ENCODE data around the gene MAN1C1. TPM values are rescaled to one million over a fixed set of nuclear protein-coding genes. Genes with fewer than 3 reads are reported as not detected.

The MAN1C1 gene
- polyA plus RNA-seq, 3 donors = 3.1 to 18.2 (median 12.4) TPM

DNA sequence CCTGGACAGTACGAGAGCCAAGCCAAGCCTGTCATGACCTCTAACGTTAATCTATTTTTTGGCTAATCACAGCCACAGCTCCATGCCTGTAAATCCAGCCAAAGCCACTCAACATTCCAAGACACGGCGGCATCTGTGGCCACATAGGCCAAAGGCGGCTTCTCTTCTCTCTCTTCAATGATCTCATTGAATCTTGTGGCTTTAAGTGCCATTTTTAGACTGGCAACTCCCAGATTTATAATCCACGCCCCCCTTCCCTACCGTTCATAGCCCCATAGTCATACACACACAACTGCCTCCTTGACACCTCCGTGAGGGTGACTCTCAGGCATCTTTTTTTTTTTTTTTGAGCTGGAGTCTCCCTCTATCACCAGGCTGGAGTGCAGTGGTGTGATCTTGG, 177.7 kb downstream of the MAN1C1 start:
- WGBS, 3 donors = 55 to 69% (median 67%) methylated on average over 8 of the region's 8 CpGs
- H3K27ac ChIP-seq (ENCODE audit: low read depth, low read length) = no peak overlapping the region

DNA sequence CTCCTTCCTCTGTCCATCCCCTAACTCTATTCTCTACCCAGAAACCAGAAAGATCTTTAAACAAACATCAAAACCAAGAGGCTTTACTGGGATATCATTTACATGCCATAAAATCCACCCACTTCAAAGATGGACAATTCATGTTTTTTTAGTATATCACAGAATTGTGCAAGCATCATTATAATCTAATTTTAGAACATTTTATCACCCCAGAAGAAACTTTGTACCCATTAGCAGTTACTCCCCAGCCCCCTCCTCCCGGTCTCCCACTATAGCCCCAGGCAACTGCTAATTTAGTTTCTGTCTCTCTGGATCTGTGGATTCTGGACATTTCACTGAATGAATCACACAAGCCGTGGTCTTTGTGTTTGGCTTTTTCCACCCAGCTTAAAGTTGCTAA, 178.6 kb downstream of the MAN1C1 start:
- 86 to 89% (median 88%) methylated on average over 2 of the region's 2 CpGs for WGBS, 3 donors
- H3K27ac ChIP-seq (ENCODE audit: low read depth, low read length) = no peak overlapping the region

GRCh38 chr1:25795946-25796810, 179.6 kb downstream of the MAN1C1 start:
- H3K27ac ChIP-seq (ENCODE audit: low read depth, low read length) = no peak overlapping the region
- WGBS, 3 donors = 61 to 75% (median 71%) methylated on average over 22 of the region's 22 CpGs

DNA sequence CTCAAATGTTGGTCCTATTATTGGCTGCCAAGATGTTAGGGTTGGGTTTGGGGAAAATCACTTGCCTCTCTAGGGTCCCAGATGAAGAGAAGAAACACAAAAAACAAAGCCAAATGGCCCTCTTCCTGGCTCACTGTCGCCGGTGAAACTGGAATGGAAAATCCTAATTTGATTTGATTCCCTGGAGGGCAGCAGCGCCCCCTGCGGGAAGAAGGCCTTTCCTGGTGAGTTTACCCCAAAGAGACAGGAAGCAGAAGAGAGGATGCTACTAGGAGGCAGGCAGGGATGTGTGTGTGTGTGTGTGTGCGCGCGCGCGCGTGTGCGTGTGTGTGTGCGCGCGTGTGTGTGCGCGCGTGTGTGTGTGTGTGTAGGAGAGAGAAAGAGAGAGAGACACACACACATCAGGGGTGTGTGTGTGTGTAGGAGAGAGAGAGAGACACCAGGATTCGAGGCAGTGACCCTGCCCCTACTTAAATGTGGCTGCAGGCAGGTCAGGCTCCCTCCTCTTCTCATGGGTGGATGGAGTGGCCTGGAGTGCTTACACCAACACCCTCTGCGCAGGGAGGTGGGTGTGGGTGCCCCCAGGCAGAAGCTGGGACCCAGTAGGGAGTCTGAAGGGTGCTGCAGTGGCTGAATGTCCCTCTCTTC, 180.3 kb downstream of the MAN1C1 start:
- H3K27ac ChIP-seq (ENCODE audit: low read depth, low read length) = no peak overlapping the region
- 7 to 13% (median 11%) methylated on average over 6 to 19 of the region's 19 CpGs for WGBS, 3 donors

GRCh38 chr1:25797939-25798338, 181.3 kb downstream of the MAN1C1 start:
- 55 to 86% (median 86%) methylated on average over 8 of the region's 8 CpGs for WGBS, 3 donors
- no peak overlapping the region for H3K27ac ChIP-seq (ENCODE audit: low read depth, low read length)

DNA sequence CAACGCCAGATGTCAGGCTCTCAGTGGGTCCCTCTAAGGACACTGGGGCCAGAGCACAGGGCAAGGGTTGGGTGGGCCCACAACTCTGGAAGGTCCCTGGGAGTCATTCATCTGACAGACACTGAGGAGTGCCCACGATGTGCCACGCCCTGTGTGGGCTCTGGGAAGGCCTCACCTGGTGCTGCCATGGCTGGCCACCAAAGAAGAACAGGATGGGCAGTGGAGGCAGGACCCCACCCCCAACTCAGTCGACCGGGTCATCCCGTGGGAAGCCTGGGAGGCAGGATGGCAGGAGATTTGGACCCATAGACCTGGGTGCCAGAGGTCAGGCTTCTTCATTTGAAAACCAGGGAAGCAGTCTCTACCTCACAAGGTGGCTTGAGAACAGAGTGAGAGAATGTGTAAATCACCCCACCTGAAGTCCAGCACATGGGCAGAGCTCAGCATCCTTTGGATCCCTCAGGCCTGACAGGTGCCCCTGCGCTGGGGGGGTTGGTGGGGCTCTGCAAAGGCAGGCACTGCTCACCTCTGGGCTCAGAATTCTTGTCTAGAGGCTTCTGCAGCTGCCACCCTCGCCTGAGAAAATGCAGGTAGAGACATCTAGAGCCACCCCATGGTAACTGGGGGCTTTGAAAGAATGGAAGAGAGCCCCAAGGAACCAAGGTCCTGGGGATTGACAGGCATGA, 182.2 kb downstream of the MAN1C1 start:
- no peak overlapping the region for H3K27ac ChIP-seq (ENCODE audit: low read depth, low read length)
- 77 to 83% (median 81%) methylated on average over 8 of the region's 8 CpGs for WGBS, 3 donors

DNA sequence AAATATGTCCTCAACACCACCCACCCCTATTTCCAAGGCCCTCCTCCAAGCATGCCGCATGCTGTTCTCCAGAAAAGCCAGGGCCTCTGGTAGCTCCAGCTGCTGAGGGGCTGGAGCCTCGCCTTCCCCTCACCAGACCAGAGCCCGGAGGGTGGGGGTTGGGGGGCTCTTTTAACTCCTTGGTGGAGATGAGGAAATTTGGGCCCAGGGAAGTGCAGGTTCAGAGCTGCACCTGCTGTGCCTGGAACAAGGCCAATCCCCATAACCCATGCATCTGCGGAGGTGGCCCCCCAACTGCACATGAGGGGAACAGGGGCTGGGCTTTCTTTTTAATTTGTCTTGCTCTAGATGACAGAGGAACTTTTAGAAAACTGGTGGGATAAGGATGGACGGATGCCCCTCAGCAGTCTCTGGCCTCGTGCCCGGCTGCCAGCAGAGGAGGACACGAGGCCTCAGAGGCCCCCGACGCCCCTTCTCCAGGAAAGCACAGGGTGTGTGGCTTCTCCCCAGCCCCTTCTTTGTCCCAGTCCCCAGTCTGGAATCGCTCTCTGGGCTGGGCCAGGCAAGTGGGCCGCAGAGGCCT, 182.9 kb downstream of the MAN1C1 start:
- peak overlapping the region; percentile 60 for H3K27ac ChIP-seq (ENCODE audit: low read depth, low read length)
- 27 to 39% (median 27%) methylated on average over 12 of the region's 12 CpGs for WGBS, 3 donors

DNA sequence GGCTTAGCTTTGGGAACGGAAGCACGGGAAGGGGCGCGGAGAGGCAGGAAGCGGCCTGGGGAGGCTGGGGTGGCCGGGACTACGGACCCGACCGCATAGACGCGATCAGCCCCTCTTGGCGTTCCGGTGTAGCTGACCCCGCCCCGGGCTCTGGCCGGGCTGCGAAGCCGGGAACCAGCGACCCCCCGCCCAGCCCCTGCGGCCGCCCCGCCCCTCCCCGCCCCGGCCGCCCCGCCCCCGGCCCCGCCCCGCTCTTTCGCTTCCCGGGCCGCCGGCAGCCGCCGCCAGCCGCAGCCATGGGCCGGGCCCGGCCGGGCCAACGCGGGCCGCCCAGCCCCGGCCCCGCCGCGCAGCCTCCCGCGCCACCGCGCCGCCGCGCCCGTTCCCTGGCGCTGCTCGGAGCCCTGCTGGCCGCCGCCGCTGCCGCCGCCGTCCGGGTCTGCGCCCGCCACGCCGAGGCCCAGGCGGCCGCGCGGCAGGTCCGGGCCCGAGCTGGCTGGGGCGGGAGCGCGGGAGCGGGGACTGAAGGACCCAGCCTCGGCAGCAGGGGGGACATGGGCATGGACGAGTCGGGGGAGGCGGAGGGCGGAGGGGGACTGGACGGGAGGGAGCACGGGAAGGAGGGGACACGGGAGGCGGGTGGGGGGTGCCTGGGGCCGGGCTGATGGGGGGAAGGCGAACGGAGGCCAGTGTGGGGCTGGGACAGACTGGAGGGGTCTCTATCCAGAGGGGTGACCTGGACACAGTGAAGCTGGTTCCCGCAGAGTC, 183.5 kb downstream of the MAN1C1 start, which contains the start of gene SELENON:
Gene SELENON, plus strand, starts transcription at position 259 of the 768 bp plus-strand sequence. Its CDS starts 38 bp downstream, at position 297.
- 0 to 1% (median 1%) methylated on average over 26 to 90 of the region's 91 CpGs for WGBS, 3 donors
- peak within 1 kb of the TSS; percentile 60 for H3K27ac ChIP-seq (ENCODE audit: low read depth, low read length)

DNA sequence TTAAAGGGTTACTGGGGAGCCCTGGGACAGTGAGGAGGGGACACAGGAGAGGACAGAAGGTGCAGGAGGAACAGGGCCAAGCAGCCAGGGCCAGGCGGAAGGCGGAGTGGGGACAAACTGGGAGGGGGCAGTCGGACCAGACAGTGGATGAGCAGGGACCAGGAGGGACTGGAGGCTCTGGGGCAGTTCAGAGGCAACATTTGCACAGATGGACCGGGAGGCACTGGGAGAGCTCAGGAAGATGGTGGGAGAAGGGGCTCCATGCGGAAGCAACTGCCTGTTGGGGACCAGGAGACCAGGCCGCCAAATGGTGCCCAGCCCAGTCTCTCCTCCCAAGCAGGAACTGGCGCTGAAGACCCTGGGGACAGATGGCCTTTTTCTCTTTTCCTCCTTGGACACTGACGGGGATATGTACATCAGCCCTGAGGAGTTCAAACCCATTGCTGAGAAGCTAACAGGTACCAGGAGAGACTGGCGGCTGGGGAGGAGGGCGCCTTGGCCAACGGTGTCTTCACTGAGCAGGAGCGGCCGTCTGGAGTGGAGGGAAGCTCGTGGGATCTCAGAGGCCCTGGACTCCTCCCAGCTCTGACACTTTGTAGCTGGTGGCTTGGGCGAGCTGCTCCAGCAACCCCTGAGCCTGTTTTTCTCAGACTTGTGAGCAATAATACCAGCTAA, 184.2 kb downstream of the MAN1C1 start:
- peak overlapping the region; percentile 26 for H3K27ac ChIP-seq (ENCODE audit: low read depth, low read length)
- WGBS, 3 donors = 54 to 56% (median 54%) methylated on average over 14 to 15 of the region's 15 CpGs

DNA sequence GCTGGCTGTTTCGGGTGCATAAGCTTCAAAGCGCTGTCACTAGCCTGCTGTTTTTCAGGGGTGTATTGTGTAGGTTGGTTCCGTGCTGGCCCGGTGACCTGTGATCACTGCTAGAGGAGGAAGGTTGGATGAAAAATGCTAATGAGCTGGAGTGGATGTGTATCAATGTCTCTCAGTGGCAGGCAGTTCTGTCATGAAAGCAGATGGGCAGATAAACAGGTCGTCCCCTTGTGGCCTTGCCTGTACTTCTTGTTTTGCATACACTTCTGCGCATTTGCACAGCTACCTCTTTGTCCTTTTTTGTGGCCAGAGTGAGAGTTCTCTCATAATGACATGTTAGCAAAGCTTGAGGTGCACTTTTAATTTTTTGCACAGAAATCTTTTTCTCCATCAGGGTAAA, 186.3 kb downstream of the MAN1C1 start:
- WGBS, 3 donors = 60 to 82% (median 63%) methylated on average over 6 of the region's 6 CpGs

GRCh38 chr1:25803368-25803767, 186.8 kb downstream of the MAN1C1 start:
- WGBS, 3 donors = 95 to 100% (median 100%) methylated on average over 1 of the region's 1 CpG
- no peak overlapping the region for H3K27ac ChIP-seq (ENCODE audit: low read depth, low read length)

More for the DNA sequence above, 186.3 kb downstream of the MAN1C1 start:
- no peak overlapping the region for H3K27ac ChIP-seq (ENCODE audit: low read depth, low read length)

DNA sequence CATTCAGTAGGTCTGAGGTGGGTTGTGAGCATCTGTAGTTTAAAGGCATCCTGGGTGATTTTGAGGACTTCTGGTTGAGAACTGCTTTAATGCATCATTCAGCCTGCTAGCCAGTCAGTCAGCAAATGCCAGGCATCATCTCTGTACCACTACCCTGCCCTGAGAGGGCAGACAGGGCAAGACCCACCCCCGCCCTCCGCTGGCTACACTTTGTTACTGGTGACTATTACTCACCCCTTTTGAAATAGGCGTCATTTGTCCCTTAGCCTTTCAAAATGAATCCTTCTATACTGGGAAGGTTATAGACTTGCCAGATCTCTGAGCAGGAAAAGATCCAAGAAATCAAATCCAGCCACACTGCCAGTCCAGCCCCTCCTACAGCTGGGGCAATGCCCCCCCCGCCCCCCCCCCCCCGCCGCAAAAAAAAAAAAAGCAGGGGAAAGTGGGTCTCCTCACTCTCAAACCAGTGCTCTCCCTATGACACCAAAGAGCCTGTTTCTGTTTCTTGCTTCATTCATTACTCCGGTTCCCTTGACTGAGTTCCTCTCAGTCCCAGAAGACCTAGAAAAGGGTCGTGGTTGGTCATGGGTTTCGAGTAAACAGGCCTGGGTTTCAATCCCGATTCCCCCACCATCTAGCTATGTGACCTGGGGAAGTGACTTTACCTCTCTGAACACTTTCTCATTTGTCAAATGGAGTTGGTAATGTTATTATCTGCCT, 187.8 kb downstream of the MAN1C1 start:
- no peak overlapping the region for H3K27ac ChIP-seq (ENCODE audit: low read depth, low read length)
- WGBS, 3 donors = 67 to 83% (median 69%) methylated on average over 10 of the region's 10 CpGs

- no peak overlapping the region for H3K27ac ChIP-seq (ENCODE audit: low read depth, low read length)
- 81 to 87% (median 84%) methylated on average over 15 of the region's 15 CpGs for WGBS, 3 donors
Observed at GRCh38 chr1:25804964-25805862, 188.6 kb downstream of the MAN1C1 start.

DNA sequence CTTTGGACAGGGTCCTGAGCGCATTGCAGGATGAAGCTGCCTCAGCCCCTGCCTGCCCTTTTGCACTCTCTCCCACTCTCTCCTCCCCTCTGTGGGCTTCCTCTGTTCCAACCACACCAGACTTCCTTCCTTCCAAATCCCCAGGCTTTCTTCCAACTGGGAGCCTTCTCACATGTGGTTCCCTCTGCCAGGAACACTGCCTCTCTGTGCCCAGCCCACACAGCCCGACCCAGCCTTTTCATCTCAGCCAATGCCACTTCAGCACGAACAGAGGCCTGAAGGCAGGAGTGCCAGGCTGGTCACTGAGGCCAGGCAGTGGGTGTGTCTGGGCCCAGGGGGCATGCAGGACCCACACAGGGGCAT, 189.3 kb downstream of the MAN1C1 start:
- 38 to 45% (median 42%) methylated on average over 3 of the region's 3 CpGs for WGBS, 3 donors
- no peak overlapping the region for H3K27ac ChIP-seq (ENCODE audit: low read depth, low read length)

DNA sequence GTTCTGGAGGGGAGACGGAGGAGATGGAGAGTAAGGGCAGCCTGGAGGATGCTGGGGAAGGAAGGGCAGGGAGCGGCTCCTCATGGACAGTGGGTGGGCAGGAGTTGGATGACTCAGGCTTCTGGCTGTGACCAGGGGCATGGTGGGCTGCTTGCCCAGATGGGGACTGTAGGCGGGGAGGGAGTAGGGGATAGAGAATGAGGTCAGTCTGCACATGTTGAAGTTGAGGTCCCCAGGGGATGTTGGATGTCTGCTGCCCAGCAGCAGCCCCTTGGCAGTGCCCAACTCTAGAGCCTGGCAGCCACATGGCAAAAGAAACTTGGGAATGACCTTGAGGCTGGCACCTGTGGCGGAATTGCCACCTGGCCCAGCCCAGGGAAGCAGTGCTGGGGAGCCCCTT, 189.8 kb downstream of the MAN1C1 start:
- H3K27ac ChIP-seq (ENCODE audit: low read depth, low read length) = no peak overlapping the region
- 61 to 76% (median 65%) methylated on average over 4 of the region's 4 CpGs for whole genome bisulfite sequencing, 3 donors
